B cell (primary cell): Measurements from ENCODE around the gene GART.

Experiments used
- EZH2 ChIP-seq: IDR thresholded peaks from 2 replicates; pipeline ENCODE4 v1.6.1; 2012; ENCODE audit warnings: borderline replicate concordance, low read depth, mild to moderate bottlenecking, moderate library complexity, low read length; ENCODE audit not compliant: insufficient read depth, poor library complexity, severe bottlenecking
- TF ChIP-seq, protein P1 (sequence below): fragments of 200-600 bp; IDR thresholded peaks from one replicate; pipeline ENCODE4 v1.8.0; 2022; ENCODE audit warnings: antibody characterized with exemption, mild to moderate bottlenecking

DNA sequence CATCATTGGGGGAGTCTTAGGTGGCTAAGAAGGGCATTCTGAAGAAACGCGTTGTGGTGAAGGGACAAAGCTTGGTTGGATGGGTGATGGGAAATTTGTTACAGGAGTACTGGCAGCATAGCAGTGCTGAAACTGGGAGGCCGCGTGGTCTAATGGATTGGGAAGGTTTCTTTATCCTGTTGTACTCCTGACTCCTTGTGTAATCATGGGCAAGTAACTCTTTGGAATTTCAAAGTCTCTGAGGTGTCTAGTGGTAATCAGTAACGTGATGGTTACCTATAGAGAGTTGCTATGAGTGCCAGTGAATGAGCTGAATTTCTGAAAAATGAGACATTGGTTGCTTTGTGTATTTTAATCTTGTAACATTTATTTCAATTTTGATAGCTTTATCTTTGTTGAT lies 28.1 kb upstream of the GART start:
- no peak for TF ChIP-seq EZH2
- TF ChIP-seq, protein P1, sequence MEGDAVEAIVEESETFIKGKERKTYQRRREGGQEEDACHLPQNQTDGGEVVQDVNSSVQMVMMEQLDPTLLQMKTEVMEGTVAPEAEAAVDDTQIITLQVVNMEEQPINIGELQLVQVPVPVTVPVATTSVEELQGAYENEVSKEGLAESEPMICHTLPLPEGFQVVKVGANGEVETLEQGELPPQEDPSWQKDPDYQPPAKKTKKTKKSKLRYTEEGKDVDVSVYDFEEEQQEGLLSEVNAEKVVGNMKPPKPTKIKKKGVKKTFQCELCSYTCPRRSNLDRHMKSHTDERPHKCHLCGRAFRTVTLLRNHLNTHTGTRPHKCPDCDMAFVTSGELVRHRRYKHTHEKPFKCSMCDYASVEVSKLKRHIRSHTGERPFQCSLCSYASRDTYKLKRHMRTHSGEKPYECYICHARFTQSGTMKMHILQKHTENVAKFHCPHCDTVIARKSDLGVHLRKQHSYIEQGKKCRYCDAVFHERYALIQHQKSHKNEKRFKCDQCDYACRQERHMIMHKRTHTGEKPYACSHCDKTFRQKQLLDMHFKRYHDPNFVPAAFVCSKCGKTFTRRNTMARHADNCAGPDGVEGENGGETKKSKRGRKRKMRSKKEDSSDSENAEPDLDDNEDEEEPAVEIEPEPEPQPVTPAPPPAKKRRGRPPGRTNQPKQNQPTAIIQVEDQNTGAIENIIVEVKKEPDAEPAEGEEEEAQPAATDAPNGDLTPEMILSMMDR: no peak
